GM19099 (cell line): ENCODE measurements around the gene UBE2Q2.

ENCODE experiments used
- POLR2A ChIP-seq: IDR thresholded peaks from 3 replicates; pipeline ENCODE4 v1.6.1; 2011; ENCODE audit warnings: low read depth; ENCODE audit not compliant: insufficient read length; ENCODE audit errors: extremely low read depth

Gene UBE2Q2

DNA sequence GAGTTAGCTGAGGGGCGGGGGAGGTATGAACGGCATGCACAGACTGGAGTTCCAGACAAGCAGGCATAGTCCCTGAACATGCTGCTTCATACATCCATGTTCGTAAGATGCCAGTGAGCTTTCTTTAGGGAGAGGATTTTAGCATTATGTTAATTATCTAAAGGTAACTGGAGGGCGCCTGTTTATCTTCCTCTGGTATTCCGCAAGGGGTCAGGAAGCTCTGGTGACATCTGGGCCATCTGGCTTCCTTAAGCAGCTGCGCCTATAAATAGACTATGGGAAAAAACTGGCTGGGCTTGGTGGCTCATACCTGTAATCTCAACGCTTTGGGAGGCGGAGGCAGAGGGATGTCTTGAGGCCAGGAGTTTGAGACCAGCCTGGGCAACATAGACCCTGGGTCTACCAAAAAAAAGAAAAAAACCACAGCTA is 58.9 kb downstream of the UBE2Q2 start:
- no peak for TF ChIP-seq POLR2A

DNA sequence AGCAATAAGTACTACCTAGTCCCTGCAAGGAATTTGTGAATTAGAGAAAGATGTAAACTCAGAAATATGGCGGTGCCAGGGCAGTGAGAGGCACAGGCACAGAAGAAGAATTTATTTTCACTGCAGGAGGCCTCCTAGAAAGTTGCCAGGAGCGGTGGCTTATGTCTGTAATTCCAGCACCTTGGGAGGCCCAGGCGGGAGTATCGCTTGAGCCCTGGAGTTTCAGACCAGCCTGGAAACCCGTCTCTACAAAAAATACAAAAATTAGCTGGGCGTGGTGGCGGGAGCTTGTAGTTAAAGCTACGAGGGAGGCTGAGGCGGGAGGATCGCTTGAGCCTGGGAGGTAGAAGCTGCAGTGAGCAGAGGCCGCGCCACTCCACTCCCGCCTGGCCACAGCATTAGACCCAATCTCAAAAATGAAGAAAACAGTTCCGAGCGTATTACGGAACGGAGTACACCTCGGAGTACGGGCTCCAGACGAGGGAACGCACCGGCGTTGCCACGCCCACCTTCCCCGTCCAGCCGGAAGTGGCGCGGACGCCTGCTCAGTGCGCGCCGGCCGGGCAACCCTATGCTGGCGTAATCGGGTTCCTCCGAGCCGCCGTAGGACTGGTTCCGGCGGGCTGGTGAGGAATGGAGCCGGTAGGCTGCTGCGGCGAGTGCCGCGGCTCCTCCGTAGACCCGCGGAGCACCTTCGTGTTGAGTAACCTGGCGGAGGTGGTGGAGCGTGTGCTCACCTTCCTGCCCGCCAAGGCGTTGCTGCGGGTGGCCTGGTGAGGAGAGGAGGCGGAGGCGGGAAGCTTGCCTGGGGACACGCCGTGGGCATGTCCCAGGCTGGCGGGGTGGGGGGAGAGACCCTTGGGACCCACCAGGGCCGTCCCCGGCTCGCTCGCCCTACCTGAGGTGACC is 60.3 kb downstream of the UBE2Q2 start, which contains the start of gene FBXO22:
FBXO22 (plus strand) TSS at position 548 of the 909 bp plus-strand sequence; CDS start at position 634, 86 bp downstream.
- peak; percentile 85 for TF ChIP-seq POLR2A

- TF ChIP-seq POLR2A = no peak
Measured at GRCh38 chr15:75905231-75905630, 62.0 kb downstream of the UBE2Q2 start.

- TF ChIP-seq POLR2A = no peak
Measured at GRCh38 chr15:75916978-75917377, 73.7 kb downstream of the UBE2Q2 start.

DNA sequence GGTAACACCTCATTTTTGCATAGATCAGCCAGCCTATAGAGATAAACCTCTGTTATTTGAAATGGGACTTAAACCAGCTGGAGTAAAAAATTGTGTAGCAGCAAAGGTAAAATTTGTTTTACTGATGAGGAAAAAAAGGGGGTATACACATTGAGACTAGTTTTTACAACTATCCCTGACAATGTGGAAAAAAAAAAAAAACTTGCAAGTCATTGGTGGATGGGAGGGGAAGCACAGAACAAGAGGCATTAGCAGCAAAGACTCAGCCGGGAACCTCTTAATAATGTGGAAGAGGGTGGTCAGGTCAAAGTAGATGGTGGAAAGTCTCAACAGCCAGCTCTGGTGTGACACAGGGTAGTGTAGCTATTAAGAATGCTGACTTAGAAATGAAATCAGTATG is 74.9 kb downstream of the UBE2Q2 start:
- no peak for TF ChIP-seq POLR2A

DNA sequence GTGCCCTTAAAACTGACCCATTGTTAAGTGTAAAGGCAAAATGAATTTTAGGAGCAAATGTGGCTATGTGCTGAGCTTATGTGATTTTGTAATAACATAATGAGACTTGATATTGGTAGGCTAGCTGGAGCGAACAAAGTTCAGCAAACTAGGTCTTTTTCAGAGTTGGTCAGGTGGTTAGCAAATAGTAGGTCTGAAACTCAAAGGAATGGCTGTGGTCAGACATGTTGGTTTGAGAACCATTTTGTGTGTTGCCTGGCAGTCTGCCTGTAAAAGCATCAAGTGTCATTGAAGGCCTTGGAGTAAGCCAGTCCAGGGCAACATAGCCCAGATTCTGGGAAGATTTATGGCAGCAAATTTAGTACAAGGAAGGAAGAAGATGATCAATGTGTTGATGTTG is 76.8 kb downstream of the UBE2Q2 start:
- TF ChIP-seq POLR2A = no peak

DNA sequence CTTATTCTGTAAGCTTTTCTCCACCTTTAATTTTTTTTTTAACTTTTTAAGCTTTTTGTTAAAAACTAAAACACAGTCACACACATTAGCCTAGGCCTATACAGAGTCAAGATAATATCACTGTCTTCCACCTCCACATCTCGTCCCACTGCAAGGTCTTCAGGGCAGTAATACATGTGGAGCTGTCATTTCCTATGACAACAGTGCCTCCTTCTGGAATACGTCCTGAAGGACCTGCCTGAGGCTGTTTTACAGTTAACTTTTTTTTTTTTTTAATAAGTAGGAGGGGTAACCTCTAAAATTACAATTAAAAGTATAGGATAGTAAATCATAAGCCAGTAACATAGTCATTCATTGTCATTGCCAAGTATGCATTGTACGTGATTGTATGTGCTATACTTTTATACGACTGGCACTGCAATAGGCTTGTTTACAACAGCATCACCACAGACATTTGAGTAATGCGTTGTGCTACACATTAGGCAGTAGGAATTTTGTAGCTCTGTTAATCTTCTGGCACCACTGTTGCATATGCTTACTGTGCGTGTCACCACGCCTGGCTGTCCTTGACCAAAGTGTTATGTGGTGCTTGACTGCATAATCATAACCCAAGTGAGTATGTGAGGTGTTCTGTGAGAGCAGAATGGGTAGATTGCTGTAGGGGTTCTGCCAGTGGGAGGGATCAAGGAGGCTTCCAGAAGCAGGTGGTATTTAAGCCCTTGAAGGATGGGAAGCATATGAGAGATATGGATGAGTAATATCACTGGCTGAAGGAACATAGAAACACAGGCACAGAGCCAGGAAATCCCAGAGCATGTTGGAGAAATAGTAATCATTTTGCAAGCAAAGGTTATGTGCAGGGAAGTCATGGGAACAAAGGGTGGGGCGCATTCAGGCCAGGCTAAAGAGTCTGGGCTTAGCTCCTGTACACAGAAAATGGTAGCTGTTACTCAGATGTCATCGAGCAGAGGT is 78.8 kb downstream of the UBE2Q2 start:
- no peak for TF ChIP-seq POLR2A

GRCh38 chr15:75923756-75924155 is 80.5 kb downstream of the UBE2Q2 start:
- no peak for TF ChIP-seq POLR2A

DNA sequence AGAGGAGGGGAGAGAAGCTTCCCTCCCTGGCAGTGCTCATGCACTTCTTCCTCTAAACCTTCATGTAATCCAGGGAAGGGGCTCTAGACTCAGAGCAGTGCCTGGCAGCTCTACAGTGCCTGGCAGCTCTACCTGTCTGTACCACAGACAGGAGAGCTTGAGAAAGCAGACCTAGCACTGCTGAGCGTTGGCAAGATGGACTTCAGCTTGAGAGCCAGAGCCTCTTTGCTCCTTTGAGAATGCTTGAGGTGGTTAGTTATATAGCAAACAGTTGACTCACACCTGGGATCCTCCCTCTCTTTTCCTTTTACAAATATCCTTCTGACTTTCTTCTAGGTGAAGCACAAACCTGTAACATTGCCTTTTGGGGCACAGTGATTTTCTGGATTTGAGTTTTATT is 81.3 kb downstream of the UBE2Q2 start:
- TF ChIP-seq POLR2A = no peak

GRCh38 chr15:75925440-75925839 is 82.2 kb downstream of the UBE2Q2 start:
- no peak for TF ChIP-seq POLR2A

DNA sequence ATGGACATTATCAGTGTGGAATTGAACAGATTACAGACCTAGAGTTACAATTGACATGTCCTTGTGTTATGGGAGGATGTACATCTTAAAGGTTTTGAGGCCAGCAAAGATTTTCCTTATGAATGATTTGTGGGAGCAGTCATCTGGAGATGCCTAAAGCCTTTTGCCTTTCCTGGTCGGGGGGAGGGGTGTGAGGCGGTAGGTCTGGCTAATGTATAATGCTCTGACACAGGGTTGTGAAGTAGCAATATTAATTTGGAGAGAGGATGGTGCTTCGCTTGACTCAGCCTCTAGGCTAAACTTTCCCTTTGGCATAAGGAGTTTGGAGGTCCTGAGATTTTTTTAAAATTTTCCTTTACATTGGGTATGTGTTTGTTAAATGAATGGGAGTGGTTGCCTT is 83.7 kb downstream of the UBE2Q2 start:
- no peak for TF ChIP-seq POLR2A

GRCh38 chr15:75927601-75928000 is 84.4 kb downstream of the UBE2Q2 start:
- TF ChIP-seq POLR2A = no peak

- no peak for TF ChIP-seq POLR2A
Measured at GRCh38 chr15:75928680-75929608, 85.7 kb downstream of the UBE2Q2 start.
